ENCODE results near the gene MAP2K6. TPM values are rescaled to one million over a fixed set of nuclear protein-coding genes. Genes with fewer than 3 reads are reported as not detected.

MAP2K6 gene
- total RNA-seq, 1 donor from 2014 or later, result 10.1 TPM

DNA sequence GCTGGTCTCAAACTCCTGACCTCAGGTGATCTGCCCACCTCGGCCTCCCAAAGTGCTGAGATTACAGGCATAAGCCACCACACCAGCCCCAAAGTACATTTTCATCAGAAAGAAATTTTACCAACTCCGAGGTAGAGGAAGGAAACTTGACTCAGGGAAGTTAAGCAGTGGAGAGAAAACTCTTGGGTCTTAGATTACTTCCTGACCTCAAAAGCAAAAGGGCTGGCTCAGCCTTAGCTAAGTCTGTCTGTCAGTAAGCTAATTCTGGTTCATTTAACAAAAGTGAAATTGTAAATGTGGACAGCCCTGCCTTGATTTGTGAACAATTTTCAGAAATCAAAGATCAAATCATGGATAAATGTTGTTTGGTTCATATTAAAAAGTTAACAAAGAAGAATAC is 30.6 kb downstream of the MAP2K6 start:
- Histone ChIP-seq H3K4me1 (ENCODE audit: insufficient read depth, low read length) (peaks cover 7% of the 10 kb centered on the region), H3K27me3 (ENCODE audit: insufficient read depth, low read length) (no peaks in the 10 kb centered on the region), H4K20me1 (ENCODE audit: insufficient read depth, low read length) (no peaks in the 10 kb centered on the region), H3K27ac (ENCODE audit: low read depth, low read length) (no peak overlapping the region), H3K9ac (ENCODE audit: low read length) (no peak overlapping the region), H3K4me2 (ENCODE audit: low read length) (no peak overlapping the region), H3K36me3 (ENCODE audit: insufficient read depth, low read length) (no peaks in the 10 kb centered on the region), H3K9me3 (ENCODE audit: insufficient read depth, low read depth, low read length) (no peaks in the 10 kb centered on the region), H3K4me3 (ENCODE audit: insufficient read depth, low read depth, low read length) (no peak overlapping the region), H3K79me2 (ENCODE audit: insufficient read depth, low read length) (no peaks in the 10 kb centered on the region), H2AFZ (ENCODE audit: low read depth, low read length) (no peak overlapping the region)
- no peak overlapping the region for H3K4me3 Mint-ChIP-seq (ENCODE audit: unreplicated experiment)
- H3K4me1 Mint-ChIP-seq (ENCODE audit: low read depth, unreplicated experiment), result peaks cover 13% of the 10 kb centered on the region
- no peak overlapping the region for H3K27ac Mint-ChIP-seq (ENCODE audit: unreplicated experiment)
- no peaks in the 10 kb centered on the region for H3K27me3 Mint-ChIP-seq (ENCODE audit: low read depth, unreplicated experiment)
- H3K9me3 Mint-ChIP-seq (ENCODE audit: unreplicated experiment), result peaks cover 6% of the 10 kb centered on the region
- peaks cover 3% of the 10 kb centered on the region for H3K36me3 Mint-ChIP-seq (ENCODE audit: low read depth, unreplicated experiment)
- no peak for FAIRE-seq
- TF ChIP-seq EZH2 (IDR thresholded peaks at IDR 0.05; ENCODE audit: insufficient read depth, low read length), result no peak
- TF ChIP-seq, protein P1, sequence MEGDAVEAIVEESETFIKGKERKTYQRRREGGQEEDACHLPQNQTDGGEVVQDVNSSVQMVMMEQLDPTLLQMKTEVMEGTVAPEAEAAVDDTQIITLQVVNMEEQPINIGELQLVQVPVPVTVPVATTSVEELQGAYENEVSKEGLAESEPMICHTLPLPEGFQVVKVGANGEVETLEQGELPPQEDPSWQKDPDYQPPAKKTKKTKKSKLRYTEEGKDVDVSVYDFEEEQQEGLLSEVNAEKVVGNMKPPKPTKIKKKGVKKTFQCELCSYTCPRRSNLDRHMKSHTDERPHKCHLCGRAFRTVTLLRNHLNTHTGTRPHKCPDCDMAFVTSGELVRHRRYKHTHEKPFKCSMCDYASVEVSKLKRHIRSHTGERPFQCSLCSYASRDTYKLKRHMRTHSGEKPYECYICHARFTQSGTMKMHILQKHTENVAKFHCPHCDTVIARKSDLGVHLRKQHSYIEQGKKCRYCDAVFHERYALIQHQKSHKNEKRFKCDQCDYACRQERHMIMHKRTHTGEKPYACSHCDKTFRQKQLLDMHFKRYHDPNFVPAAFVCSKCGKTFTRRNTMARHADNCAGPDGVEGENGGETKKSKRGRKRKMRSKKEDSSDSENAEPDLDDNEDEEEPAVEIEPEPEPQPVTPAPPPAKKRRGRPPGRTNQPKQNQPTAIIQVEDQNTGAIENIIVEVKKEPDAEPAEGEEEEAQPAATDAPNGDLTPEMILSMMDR (IDR thresholded peaks at IDR 0.05; ENCODE audit: insufficient read depth, low read depth, low read length), result no peak
- DNase-seq (ENCODE audit: low read depth), result no peak

DNA sequence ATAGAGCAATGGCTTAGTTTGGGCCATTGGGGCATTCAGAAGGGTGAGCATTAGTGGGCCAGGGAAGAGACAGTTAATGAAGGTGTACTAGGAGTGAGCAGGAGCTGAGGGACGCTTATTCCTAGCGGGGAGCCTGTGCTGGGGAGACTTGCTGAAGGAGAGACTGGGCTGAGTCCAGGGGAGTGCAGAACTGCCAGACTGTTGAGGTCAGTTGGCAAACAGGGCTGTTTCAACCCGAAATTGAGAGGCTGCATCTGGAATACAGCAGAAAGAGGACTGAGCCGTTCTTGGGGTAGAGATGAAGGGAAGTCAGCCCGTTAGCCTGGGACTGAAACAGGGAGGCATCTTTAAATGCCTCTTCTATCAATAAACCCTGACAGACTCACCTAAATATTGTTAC is 33.2 kb downstream of the MAP2K6 start:
- TF ChIP-seq, protein P1 (IDR thresholded peaks at IDR 0.05; ENCODE audit: insufficient read depth, low read depth, low read length), result no peak
- TF ChIP-seq EZH2 (IDR thresholded peaks at IDR 0.05; ENCODE audit: insufficient read depth, low read length), result no peak

DNA sequence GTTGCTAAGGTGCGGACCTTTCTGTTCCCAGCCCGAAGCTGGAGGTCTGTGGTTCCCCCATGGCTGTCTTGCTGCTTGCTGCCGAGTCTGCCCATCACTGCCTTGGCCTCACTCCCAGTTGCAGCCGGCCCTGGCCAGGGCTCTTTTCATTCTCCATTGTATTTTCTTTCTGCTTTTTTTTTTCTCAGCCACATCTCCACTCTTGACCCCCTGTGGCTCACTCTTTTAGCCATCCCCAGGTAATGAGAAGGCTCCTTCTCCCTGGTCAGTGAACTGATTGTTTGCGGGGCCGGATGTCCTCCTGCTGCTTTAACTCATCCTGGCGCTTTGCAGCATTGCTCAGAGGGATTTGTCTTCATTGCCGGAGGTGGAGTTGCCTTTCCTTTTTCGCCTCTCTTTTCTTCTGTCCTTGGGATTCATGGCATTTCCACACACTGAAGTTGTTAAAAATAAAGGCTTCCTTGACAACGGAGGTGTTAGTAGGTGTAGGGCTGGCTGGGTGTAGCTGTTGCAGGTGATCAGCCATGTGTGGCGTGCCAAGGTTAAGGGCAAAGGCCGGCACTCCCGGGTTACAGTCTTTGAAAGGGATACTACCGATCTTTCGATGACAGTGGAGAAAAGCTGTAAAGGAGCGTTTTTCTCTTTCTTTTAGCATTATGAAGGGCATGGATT is 34.1 kb downstream of the MAP2K6 start:
- TF ChIP-seq, protein P1 (IDR thresholded peaks at IDR 0.05; ENCODE audit: insufficient read depth, low read depth, low read length), result no peak
- no peak for TF ChIP-seq EZH2 (IDR thresholded peaks at IDR 0.05; ENCODE audit: insufficient read depth, low read length)
- Mint-ChIP-seq H3K4me1 (ENCODE audit: low read depth, unreplicated experiment) (peaks cover 26% of the 10 kb centered on the region), H3K27ac (ENCODE audit: unreplicated experiment) (peak overlapping the region; percentile 89), H3K9me3 (ENCODE audit: unreplicated experiment) (no peaks in the 10 kb centered on the region), H3K36me3 (ENCODE audit: low read depth, unreplicated experiment) (no peaks in the 10 kb centered on the region), H3K27me3 (ENCODE audit: low read depth, unreplicated experiment) (no peaks in the 10 kb centered on the region), H3K4me3 (ENCODE audit: unreplicated experiment) (no peak overlapping the region)
- Histone ChIP-seq H4K20me1 (ENCODE audit: insufficient read depth, low read length) (no peaks in the 10 kb centered on the region), H3K36me3 (ENCODE audit: insufficient read depth, low read length) (no peaks in the 10 kb centered on the region), H3K4me3 (ENCODE audit: insufficient read depth, low read depth, low read length) (no peak overlapping the region), H3K9me3 (ENCODE audit: insufficient read depth, low read depth, low read length) (no peaks in the 10 kb centered on the region), H3K79me2 (ENCODE audit: insufficient read depth, low read length) (no peaks in the 10 kb centered on the region), H3K27me3 (ENCODE audit: insufficient read depth, low read length) (no peaks in the 10 kb centered on the region), H3K4me2 (ENCODE audit: low read length) (peak overlapping the region; percentile 75), H3K4me1 (ENCODE audit: insufficient read depth, low read length) (peaks cover 14% of the 10 kb centered on the region), H2AFZ (ENCODE audit: low read depth, low read length) (peak overlapping the region; percentile 70), H3K9ac (ENCODE audit: low read length) (no peak overlapping the region), H3K27ac (ENCODE audit: low read depth, low read length) (no peak overlapping the region)
- DNase-seq (ENCODE audit: low read depth) (peak; percentile 23), FAIRE-seq (no peak)

More for the DNA sequence above, 33.2 kb downstream of the MAP2K6 start:
- DNase-seq (ENCODE audit: low read depth), result no peak
- Histone ChIP-seq H3K4me1 (ENCODE audit: insufficient read depth, low read length) (peaks cover 14% of the 10 kb centered on the region), H3K27me3 (ENCODE audit: insufficient read depth, low read length) (no peaks in the 10 kb centered on the region), H3K79me2 (ENCODE audit: insufficient read depth, low read length) (no peaks in the 10 kb centered on the region), H3K4me2 (ENCODE audit: low read length) (peak overlapping the region; percentile 75), H4K20me1 (ENCODE audit: insufficient read depth, low read length) (no peaks in the 10 kb centered on the region), H3K4me3 (ENCODE audit: insufficient read depth, low read depth, low read length) (no peak overlapping the region), H3K9me3 (ENCODE audit: insufficient read depth, low read depth, low read length) (no peaks in the 10 kb centered on the region), H2AFZ (ENCODE audit: low read depth, low read length) (no peak overlapping the region), H3K36me3 (ENCODE audit: insufficient read depth, low read length) (no peaks in the 10 kb centered on the region), H3K9ac (ENCODE audit: low read length) (no peak overlapping the region), H3K27ac (ENCODE audit: low read depth, low read length) (no peak overlapping the region)
- no peak overlapping the region for H3K27ac Mint-ChIP-seq (ENCODE audit: unreplicated experiment)
- no peaks in the 10 kb centered on the region for H3K27me3 Mint-ChIP-seq (ENCODE audit: low read depth, unreplicated experiment)
- no peak for FAIRE-seq
- H3K4me1 Mint-ChIP-seq (ENCODE audit: low read depth, unreplicated experiment), result peaks cover 26% of the 10 kb centered on the region
- peak overlapping the region; percentile 57 for H3K4me3 Mint-ChIP-seq (ENCODE audit: unreplicated experiment)
- H3K9me3 Mint-ChIP-seq (ENCODE audit: unreplicated experiment), result no peaks in the 10 kb centered on the region
- no peaks in the 10 kb centered on the region for H3K36me3 Mint-ChIP-seq (ENCODE audit: low read depth, unreplicated experiment)

Measured in astrocyte (in vitro differentiated cells and primary cell).